HG03175 (cell line): ENCODE data around the gene PRR16.

Experiments used
- ATAC-seq: cut with Tn5 transposase; IDR thresholded peaks from one replicate; pipeline ENCODE4 v1.9.1; 2021; ENCODE audit warnings: mild to moderate bottlenecking, moderate library complexity; ENCODE audit not compliant: unreplicated experiment

The PRR16 gene

DNA sequence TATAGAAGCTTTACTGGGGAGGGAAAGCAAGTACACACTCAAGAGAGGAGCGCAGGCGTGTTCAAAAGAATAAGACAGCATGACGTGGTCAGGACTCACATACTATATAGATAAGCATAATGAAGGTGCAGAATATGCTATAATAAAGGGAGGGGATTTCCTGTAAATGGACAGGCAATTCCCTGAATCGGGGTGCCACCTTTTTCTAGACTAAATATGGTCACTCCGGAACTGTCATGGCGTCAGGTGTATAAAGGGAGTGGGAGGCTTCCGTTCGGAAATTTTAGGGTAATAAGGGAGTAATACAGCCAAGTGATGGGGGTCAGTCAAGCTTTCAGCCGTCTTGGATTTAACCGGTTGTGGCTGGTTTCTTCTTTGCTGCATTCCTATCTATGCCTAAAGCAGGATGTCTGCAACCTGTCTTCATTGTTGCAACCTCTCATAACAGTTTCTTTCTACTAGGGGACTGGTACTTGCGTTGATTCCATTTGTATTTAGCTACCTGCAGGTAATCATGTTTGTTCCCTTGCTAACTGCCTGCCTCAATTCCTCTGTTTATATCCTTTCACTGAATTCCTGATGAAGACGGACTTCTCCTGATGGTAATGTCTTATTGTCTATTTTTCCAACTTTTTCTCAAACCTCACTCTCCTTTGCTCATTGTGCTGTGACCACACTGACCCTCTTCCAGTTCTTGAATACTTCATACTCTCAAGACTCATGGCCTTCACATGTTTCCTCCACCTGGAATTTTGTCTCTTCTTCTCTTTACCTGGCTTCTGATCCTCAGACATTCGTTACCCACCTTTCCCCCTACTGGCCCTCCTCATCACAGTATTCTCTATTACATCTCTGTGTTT is 48.9 kb downstream of the PRR16 start:
- no peak for ATAC-seq

DNA sequence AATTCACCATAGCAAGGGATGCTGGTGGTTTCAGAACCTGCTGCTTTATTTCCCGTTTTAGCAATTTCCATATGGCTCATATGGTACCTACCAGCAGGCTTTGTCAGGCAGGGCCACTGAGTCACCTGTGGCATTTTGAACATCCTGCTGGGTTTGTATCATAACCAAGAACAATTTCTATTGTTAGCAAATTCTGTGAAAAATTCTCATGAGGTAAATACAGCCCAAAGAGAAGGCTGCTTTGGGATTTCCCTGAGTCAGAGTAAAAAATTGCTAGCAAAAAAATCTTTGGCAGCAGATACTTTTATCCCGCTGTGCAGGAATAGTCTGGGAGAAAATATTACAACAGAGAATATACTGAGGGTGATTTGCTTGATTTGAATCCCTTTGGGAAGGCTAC is 52.7 kb downstream of the PRR16 start:
- ATAC-seq: no peak

DNA sequence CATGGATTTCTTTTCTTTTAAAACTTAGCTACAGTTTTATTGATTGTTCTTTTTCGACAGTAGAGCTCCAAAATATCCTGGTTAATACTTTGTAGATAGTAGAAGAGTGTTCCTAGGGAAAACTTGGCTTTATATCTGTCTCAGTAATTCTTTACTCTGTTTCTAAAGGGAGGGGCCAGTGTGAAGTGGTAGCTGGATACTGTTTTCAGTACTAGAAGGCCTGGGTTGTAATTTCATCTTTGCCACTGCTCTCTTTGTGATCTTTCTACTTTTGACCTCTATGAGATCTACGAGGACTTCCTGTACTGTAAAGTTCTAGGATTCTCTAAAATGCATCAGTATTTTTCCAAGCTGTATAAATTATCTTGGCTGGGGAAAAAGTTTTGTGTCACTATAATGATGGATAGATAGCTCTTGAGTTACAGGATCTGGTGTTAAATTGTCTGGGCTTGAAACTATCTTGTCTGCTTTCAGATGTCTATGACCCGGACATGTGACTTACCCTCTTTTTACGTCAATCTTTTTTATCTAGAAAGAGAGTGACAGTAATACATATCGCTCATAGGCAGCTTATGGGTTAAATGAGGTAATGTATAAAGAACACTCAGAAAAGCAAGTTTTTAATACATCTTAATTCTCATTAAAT is 53.6 kb downstream of the PRR16 start:
- ATAC-seq: no peak

DNA sequence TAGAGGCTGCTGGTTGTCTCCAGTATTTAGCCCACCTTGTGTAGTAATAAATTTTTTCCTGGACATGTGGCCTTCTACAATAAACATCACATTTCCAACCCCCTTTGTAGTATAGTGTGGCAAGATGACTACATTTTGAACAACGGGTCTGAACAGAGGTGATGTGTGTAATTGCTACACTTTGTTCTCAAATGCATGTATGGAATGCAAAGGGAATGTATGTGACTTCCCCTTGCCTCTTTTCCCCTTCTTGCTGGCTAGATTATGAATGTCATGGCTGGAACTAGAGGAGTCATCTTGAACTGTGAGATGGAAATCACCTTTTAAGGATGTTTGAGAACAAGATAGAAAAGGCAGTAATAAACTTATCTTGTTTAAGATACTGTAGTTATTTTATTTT is 54.5 kb downstream of the PRR16 start:
- no peak for ATAC-seq

DNA sequence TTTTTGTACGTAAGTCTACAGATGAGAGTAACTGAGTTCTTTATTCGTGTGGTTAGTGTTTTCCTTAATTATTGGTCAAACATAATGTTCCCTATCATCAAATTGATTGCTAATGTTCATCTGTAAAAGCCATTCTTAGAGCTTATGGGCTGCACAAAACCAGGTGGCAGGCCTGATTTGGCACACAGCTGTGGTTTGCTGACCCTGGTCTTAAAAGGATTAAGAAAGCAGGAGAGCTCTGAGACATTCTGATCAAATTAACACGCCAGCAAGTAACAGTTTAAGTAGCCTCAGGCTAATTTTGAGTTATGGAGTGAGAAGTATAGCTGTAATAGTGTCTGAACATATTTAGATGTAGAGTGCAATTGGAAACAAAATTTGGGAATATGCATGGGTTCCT is 63.2 kb downstream of the PRR16 start:
- no peak for ATAC-seq

DNA sequence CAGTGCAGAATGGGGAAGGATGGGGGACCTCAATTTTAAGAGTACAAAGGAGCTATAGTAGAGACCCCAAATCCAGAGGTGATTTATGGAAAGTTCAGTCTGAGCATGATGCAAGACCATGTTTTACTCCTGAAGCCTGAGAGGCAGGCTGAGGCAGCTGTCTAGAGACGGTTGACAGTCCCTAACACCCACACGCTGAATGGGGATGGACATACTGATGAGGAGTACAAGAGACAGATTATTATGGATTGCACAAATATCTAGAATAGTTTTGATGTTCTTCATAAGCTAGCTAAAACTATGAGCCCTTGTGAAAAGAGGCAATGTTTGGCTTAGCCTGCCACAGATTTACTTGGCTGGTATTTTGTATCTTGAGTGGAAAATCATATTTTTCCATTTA is 64.5 kb downstream of the PRR16 start:
- ATAC-seq: no peak

DNA sequence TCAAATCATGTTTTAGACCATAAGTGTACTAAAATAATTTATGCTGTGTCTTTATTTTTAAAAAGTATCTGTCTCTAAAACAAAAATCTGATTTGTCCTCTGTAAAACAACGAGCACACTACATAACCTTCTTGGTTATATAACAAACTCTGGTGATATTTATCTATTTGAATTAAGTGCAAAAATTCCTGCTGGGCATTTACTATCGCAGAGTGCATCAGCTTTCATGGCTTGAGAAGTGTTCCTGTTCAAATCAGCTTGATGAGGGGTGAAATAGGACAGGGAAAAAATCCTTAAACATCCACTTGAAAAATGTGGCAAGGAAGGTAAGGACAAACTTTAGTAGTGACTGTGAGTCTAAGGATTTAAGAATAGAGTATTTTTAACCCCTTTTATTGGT is 65.3 kb downstream of the PRR16 start:
- ATAC-seq: no peak

DNA sequence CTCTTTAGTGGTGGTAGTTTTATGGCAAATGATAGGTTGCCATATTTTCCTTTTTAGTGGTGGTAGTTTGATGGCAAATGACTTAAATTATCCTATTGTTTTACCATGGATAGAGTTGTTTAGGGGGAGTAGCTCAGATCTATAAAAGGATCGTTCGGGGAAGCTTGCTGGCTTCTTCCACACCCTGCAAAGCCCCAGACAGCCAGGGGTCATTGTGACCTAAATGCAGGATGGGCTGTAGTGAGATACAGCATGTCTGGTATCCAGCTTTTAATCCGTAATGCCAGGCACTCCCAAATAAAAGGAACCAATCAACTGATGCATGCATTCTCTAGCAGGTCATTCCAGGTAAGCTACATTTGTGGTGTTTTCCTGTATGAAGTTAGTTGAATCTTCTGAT is 67.1 kb downstream of the PRR16 start:
- no peak for ATAC-seq

DNA sequence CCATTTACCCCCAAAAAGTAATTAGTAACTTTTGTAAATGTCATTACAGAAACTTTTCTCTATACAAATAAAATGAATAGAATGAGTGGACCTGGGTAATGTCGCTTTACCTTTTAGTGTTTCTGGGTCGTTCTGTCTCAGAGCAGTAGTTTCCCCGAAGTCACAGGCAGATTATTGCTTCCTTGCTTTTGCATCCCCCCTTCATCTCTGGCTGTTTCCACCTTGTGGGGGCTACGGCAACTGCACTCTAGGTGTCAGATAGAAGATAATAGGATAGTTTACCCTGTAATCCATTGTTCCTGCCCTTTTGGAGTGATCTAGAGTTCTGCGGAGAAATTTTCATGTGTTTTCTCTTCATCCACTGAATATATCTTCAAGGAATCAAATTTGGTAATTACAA is 68.7 kb downstream of the PRR16 start:
- ATAC-seq: peak; percentile 45

DNA sequence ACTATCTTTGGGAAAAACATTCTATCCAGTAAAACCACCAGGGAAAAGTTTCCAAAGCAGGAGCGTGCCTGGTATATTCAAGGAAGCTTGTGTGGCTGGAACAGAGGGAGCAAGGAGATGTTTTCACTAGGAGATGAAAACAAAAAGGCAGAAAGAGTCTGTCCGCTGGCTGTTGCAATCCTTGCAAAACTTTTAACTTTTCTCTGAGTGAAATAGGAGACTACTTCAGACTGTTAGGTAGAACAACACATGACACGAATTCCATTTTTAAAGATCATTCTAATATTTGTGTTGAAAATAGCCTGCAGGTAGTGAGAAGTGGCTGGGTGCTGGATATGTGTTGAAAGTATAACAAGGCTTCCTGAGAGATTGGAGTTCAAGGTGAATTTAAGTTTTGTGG is 69.5 kb downstream of the PRR16 start:
- no peak for ATAC-seq

DNA sequence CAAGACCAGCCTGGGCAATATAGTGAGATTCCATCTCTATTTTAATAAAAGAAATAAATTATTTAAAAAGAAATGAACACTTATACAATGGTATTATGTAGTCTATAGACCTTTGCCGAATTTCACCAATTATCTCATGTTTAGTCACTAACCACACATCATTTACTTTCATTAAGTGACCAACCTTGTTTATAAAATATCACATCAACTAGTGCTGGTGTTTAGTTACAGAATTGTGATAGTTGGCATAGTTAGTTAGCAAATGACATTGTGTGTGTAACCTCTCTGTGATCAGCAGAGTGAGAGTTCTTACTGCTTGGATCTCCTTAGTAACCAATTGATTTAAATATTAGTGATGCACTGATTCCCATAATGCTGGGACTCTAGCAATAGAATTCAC is 71.8 kb downstream of the PRR16 start:
- ATAC-seq: no peak

DNA sequence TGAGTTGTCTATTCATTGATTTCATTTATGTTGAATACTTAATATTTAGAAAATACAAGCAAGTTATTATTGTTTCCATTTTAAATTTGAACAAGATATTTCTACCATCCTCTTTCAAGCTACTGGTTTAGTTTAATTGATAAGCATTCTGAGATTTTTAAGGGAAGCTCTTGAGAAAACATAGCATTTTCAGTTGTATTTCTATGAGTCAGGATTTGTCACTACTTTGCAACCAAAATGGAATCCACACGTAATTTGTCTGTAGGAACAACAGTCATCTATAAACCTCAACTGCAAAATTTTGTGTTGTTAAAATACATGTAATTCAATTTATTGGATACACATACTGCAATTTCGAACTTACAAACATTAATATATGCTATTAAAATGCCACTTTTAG is 74.0 kb downstream of the PRR16 start:
- no peak for ATAC-seq

DNA sequence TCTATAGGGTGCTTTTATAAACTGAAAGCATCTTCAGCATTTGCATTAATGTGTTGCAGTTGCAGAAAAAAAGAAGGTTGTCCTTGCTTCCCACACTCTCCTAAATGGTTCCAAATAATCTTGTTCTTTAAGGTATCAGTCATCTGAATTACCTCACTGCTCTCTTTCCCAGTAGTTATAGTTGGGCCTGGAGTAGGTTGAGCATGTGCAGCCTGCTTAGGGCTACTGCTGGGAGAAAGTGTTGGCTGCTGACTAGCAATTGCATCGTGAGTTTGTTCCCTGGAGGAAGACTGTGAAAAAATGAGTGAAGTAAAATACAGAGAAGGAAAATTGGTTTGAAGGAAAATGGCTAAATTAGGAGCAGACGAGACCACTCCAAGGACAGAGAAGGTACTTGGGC is 74.5 kb downstream of the PRR16 start:
- ATAC-seq: no peak

DNA sequence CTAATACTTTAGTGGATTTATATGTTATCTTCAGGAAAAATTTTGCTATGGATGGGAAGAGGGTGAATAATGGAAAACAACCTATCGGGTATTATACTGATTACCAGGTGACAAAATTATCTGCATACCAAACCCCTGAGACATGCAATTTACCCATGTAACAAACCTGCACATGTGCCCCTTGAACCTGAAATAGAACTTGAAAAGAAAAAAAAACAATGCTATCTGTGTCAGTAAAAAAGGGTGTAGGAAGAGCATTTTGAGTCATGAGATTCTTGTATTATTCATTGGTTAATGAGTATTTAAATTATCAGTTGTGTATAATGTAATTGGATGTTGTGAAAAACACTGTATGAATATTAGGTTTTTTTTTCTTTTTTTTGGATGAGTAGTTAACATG is 75.4 kb downstream of the PRR16 start:
- no peak for ATAC-seq

DNA sequence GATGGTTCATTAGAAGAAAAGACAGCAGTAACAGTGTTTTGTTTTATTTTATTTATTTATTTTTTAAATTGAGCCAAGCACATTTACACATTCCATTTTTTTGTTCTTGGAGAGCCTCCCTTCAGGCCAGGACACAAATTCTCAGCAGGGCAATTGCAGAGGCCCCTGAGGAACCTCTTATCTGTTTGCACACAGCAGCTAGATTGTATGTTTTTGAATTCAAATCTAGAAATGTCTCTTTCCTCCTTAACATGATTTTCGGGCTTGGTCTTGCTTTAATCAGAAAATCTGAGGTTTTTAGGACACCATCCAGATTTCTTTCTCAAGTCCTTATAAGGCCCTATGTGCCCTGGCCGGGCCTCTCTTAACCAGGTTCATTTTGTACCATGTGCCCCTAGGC is 76.0 kb downstream of the PRR16 start:
- no peak for ATAC-seq

DNA sequence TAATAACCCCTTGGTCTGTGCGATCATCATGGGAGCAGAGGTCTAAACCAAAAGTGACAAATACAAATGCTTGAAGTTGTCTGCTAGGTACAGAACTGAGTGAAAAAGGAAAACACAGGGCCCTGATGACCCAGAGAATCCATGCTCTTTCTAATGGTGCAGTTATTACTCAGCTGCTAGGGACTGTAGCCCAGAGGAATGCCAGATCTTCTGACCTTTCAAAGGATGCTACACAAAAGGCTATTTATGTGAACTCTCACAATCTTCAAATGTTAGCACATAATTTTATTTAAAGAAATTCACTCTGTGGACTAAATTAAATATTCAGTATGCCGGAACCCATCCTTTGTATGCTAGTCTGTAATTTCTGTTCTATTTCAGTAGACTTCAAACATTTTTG is 79.9 kb downstream of the PRR16 start:
- no peak for ATAC-seq

DNA sequence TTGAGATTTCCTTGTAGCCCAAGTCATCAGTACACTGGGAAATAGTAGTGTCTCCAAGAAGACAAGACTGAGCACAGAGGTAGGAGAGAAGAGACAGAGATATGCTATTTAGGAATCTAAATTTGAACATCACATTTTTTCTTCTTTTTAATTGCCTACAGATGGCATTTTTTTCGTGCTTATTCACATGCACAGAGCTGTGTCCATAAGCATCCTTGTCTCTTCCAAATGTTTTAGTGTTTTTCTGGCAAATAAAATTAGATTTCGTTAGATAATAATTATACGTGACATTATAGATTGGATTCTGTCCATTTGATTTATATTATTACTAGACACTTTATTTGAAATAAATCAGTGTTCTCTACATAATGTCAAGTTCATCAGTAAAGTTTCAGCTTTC is 80.9 kb downstream of the PRR16 start:
- no peak for ATAC-seq

DNA sequence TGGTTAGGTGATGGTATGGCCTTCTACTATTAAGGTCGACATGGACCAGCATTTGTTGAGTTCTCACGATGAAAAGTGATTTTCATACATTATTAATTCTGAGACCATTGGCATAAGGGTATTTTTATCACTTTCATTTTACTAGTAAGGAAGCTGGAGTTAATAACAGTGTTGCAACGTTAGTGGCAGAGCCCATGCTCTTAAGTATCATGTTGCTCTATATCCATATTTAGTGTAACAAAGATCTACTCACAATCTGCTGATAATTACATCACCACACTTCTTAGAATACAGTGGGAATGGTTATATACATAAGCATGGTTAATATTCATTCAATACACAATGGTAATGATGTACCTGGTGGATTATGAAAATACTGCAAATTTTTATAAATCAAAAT is 81.9 kb downstream of the PRR16 start:
- no peak for ATAC-seq

DNA sequence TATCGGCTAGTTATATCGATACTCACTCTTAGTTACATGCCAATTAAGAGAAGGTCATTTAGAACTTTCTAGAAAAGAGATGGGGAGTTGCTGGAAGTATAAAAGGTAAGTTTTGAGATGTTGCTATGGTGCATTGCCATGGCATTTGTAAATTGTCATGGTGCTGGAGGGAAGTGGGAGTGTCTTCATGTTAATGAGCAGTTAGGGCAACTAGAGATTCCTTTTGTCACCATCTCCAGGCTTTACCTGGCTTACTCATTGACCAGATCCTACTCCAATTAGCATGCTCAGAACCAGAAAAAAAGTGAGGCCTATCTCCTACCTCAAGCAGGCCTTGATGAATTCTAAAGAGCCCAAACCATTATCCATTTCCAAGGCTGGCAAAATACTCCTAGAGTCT is 82.8 kb downstream of the PRR16 start:
- ATAC-seq: no peak

DNA sequence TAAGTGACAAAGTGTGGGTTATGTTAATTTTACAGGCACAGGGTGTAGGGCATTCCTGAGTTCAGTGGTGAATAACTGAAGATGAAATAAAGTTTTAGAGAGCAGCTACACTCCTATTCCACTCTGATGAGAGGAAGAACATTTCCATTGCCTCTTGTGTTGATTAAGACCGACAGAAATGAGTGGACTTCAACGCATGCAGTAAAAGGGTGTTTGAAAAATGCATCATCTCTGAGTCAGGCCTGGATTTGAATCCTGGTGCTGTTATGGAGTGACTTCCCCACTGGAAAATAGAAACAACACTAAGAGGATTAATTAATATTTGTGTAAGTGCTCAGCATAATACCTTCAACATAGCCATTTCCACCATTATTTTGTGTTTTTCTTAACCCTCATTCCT is 86.3 kb downstream of the PRR16 start:
- no peak for ATAC-seq

DNA sequence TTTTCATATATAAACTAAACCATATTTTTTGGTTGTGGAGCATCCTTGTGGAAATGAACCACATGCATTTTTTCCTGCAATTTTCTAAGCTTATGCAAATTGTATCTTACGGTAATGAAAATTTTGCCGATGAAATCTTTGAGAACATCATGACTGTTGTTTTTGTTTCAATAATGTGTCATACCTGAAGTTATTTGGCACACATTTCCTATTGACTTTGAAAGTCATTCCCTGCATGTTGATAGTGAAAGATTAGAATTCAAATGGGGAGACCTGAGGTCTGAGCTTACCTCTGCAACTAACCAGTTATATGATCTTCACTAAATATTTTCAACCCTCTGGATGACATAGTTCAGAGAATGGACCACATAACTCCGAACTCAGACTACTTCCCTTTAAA is 88.5 kb downstream of the PRR16 start:
- ATAC-seq: no peak

DNA sequence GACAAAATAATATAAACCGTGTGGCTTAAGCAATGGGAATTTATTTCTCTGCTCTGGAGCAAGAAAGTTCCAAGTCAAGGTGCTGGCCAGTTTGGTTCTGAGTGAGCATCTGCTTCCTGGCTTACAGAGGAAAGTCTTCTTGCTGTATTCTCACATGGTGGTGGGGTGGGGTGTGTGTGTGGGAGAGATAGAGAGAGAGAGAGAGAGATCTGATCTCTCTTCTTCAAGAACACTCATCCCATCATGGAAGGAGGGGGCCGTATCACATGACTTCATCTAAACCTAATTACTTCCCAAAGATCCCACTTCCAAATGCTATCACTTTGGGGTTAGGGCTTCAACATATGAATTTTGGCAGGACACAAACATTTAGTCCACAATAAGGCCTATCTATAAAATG is 91.2 kb downstream of the PRR16 start:
- no peak for ATAC-seq

DNA sequence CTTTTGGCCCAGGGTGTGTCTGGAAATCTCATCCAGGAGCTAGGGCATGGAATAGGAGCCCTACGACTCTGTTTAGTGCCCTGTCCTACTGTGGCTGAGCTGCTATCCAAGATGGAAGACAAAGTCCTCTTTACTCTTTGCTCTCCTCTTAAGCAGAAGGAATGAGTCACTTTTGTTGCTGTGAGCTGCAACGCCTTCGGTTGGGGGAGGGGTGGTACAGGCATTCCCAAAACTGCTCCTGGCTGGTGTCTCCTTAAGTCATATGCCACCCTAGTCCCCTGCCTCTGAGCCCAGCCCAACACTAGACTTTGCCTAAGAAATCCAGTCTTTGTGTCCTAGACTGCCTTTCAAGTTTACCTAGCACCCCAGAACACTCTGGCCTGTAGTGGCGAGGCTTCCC is 99.9 kb downstream of the PRR16 start:
- no peak for ATAC-seq
